ENCODE data around the gene UBTD1.

- TF ChIP-seq CTCF (IDR thresholded peaks at IDR 0.05) (no peak), POLR2A (IDR thresholded peaks at IDR 0.05) (no peak)
Observed at GRCh38 chr10:97550336-97551149, 51.8 kb downstream of the UBTD1 start.
